ENCODE data around the gene AP2S1.
A peak's percentile ranks its signal among the peaks of the same experiment; 100 is the strongest.
"Not testable (repeated sequence)": the region's sequence is repeated elsewhere in the genome, so short reads cannot be mapped to it uniquely, and the experiment has no call there.

AP2S1 gene

GRCh38 chr19:46813839-46814358 lies 36.7 kb downstream of the AP2S1 start:
- no peak for TF ChIP-seq CTCF (IDR thresholded peaks at IDR 0.05; ENCODE audit: control insufficient read depth, extremely low read depth, insufficient read depth)
- peak; percentile 83 for DNase-seq (ENCODE audit: low read depth)

GRCh38 chr19:46812977-46813838 lies 37.4 kb downstream of the AP2S1 start:
- no peak for DNase-seq (ENCODE audit: low read depth)
- H3K4me3 ChIP-seq (ENCODE audit: low read depth, low read length) = no peak overlapping the region
- no peak for TF ChIP-seq CTCF (IDR thresholded peaks at IDR 0.05; ENCODE audit: control insufficient read depth, extremely low read depth, insufficient read depth)

More at GRCh38 chr19:46813839-46814358, 36.7 kb downstream of the AP2S1 start:
- H3K4me3 ChIP-seq (ENCODE audit: low read depth, low read length) = no peak overlapping the region

- H3K4me3 ChIP-seq (ENCODE audit: low read depth, low read length) = no peak overlapping the region
- TF ChIP-seq CTCF (IDR thresholded peaks at IDR 0.05; ENCODE audit: control insufficient read depth, extremely low read depth, insufficient read depth) = no peak
These were observed 40.9 kb downstream of the AP2S1 start for GRCh38 chr19:46809534-46810272.

GRCh38 chr19:46806656-46807055 lies 44.0 kb downstream of the AP2S1 start:
- DNase-seq (ENCODE audit: low read depth) = no peak
- H3K4me3 ChIP-seq (ENCODE audit: low read depth, low read length) = no peak overlapping the region
- no peak for TF ChIP-seq CTCF (IDR thresholded peaks at IDR 0.05; ENCODE audit: control insufficient read depth, extremely low read depth, insufficient read depth)

More at GRCh38 chr19:46809534-46810272, 40.9 kb downstream of the AP2S1 start:
- no peak for DNase-seq (ENCODE audit: low read depth)

GRCh38 chr19:46804432-46804831 lies 46.2 kb downstream of the AP2S1 start:
- H3K4me3 ChIP-seq (ENCODE audit: low read depth, low read length); DNase-seq (ENCODE audit: low read depth): not testable (repeated sequence)

- no peak for DNase-seq (ENCODE audit: low read depth)
- no peak overlapping the region for H3K4me3 ChIP-seq (ENCODE audit: low read depth, low read length)
- no peak for TF ChIP-seq CTCF (IDR thresholded peaks at IDR 0.05; ENCODE audit: control insufficient read depth, extremely low read depth, insufficient read depth)
These were observed 47.1 kb downstream of the AP2S1 start for GRCh38 chr19:46803555-46803954.

GRCh38 chr19:46802152-46802551 lies 48.5 kb downstream of the AP2S1 start:
- H3K4me3 ChIP-seq (ENCODE audit: low read depth, low read length) = no peak overlapping the region
- TF ChIP-seq CTCF (IDR thresholded peaks at IDR 0.05; ENCODE audit: control insufficient read depth, extremely low read depth, insufficient read depth) = no peak
- DNase-seq (ENCODE audit: low read depth) = no peak
